Right renal pelvis (tissue), 4 donors: ENCODE data around the gene DCP1A. TPM values are rescaled to one million over a fixed set of nuclear protein-coding genes. Genes with fewer than 3 reads are reported as not detected.

ENCODE experiments used
- polyA plus RNA-seq, 4 donors: library from polyadenylated mRNA; unstranded; fragments of 120-200 nt; gene quantifications; one replicate each; pipeline ENCODE4 v1.2.1, GENCODE V29; 2013; ENCODE audit not compliant: insufficient read length in 4 of 4

The DCP1A gene
- polyA plus RNA-seq, 4 donors: 27.5 to 34.2 (median 30.8) TPM

Other genes with a start within 250 kb of the DCP1A start
- 10 to 100 TPM; 24.8 to 31.8 (median 27.3) TPM for gene RFT1, start 217.1 kb downstream of the DCP1A start, polyA plus RNA-seq
- 10 to 100 TPM; 20.0 to 25.5 (median 22.6) TPM for gene PRKCD, start 186.3 kb downstream of the DCP1A start, polyA plus RNA-seq
- gene TKT, start 91.5 kb downstream of the DCP1A start, polyA plus RNA-seq: 100 to 1,000 TPM in 3 of 4 donors, 10 to 100 TPM in 1; 94.5 to 129 (median 101) TPM
- 10 to 100 TPM in 3 of 4 donors, 1 to 10 TPM in 1; 8.8 to 15.6 (median 13.3) TPM for gene CACNA1D, start 147.1 kb upstream of the DCP1A start, polyA plus RNA-seq